NCI-H526 (cell line): Measurements from ENCODE around the gene PRRG1.
A peak's percentile ranks its signal among the peaks of the same experiment; 100 is the strongest.
"Not testable (repeated sequence)": the region's sequence is repeated elsewhere in the genome, so short reads cannot be mapped to it uniquely, and the experiment has no call there.

Experiments
- DNase-seq, 2 experiments: peaks; one replicate each; lab custom pipeline; 2025; lab: John Stamatoyannopoulos, UW

Gene PRRG1

GRCh38 chrX:37378830-37379229, 29.7 kb downstream of the PRRG1 start:
- no peak for DNase-seq

GRCh38 chrX:37380256-37380655, 31.1 kb downstream of the PRRG1 start:
- DNase-seq = no peak

GRCh38 chrX:37380924-37381323, 31.8 kb downstream of the PRRG1 start:
- DNase-seq = no peak

- no peak for DNase-seq
These were observed 34.1 kb downstream of the PRRG1 start for GRCh38 chrX:37383313-37383712.

GRCh38 chrX:37388413-37388812, 39.2 kb downstream of the PRRG1 start:
- DNase-seq = no peak

- DNase-seq = no peak
These were observed 56.8 kb downstream of the PRRG1 start for GRCh38 chrX:37405956-37406355.

- no peak for DNase-seq
These were observed 58.6 kb downstream of the PRRG1 start for GRCh38 chrX:37407736-37408135.

GRCh38 chrX:37409278-37409677, 60.1 kb downstream of the PRRG1 start:
- peak in 1 of 2 experiments; percentile 25 for DNase-seq

GRCh38 chrX:37420185-37420584, 71.0 kb downstream of the PRRG1 start:
- DNase-seq = no peak

GRCh38 chrX:37420756-37421155, 71.6 kb downstream of the PRRG1 start:
- DNase-seq = no peak

- no peak for DNase-seq
These were observed 74.9 kb downstream of the PRRG1 start for GRCh38 chrX:37424000-37424429.

GRCh38 chrX:37425370-37425769, 76.2 kb downstream of the PRRG1 start:
- no peak for DNase-seq

GRCh38 chrX:37428962-37429361, 79.8 kb downstream of the PRRG1 start:
- not testable (repeated sequence) for DNase-seq

GRCh38 chrX:37434362-37434761, 85.2 kb downstream of the PRRG1 start:
- DNase-seq = no peak

- no peak for DNase-seq
These were observed 88.0 kb downstream of the PRRG1 start for GRCh38 chrX:37437160-37437559.

- no peak for DNase-seq
These were observed 92.2 kb downstream of the PRRG1 start for GRCh38 chrX:37441377-37441776.

- DNase-seq = peak in 1 of 2 experiments; percentile 40
These were observed 96.0 kb downstream of the PRRG1 start for GRCh38 chrX:37445182-37445581.

GRCh38 chrX:37453821-37454220, 104.7 kb downstream of the PRRG1 start:
- DNase-seq = no peak

GRCh38 chrX:37454537-37455285, 105.5 kb downstream of the PRRG1 start:
- DNase-seq = no peak

GRCh38 chrX:37455381-37455780, 106.2 kb downstream of the PRRG1 start:
- peak; percentile 9 to 62 for DNase-seq

GRCh38 chrX:37460285-37460684, 111.1 kb downstream of the PRRG1 start:
- DNase-seq = not testable (repeated sequence)

GRCh38 chrX:37462346-37462745, 113.2 kb downstream of the PRRG1 start:
- no peak for DNase-seq

- no peak for DNase-seq
These were observed 119.1 kb downstream of the PRRG1 start for GRCh38 chrX:37468124-37468739.

- DNase-seq = no peak
These were observed 121.5 kb downstream of the PRRG1 start for GRCh38 chrX:37470711-37471110.
